Frontal cortex (tissue), 4 donors: Measurements from ENCODE around the gene TEX14. TPM values are rescaled to one million over a fixed set of nuclear protein-coding genes. Genes with fewer than 3 reads are reported as not detected.
A peak's percentile ranks its signal among the peaks of the same experiment; 100 is the strongest.
"Not testable (repeated sequence)": the region's sequence is repeated elsewhere in the genome, so short reads cannot be mapped to it uniquely, and the experiment has no call there.

Experiments used
- DNase-seq, 2 donors: peaks; one replicate each; pipeline ENCODE4 v3.0.0; 2012; ENCODE audit warnings: low spot score in 2 of 2
- FAIRE-seq: peaks from 2 replicates; lab custom pipeline; 2012; peaks lifted over from hg19 to GRCh38; lab: Jason Lieb, UNC
- total RNA-seq: library from RNA; depleted of rRNA; stranded (reverse); fragments of >200 nt; gene quantifications from one replicate; pipeline ENCODE4 v1.2.3, GENCODE V29; 2014
- donor health status: control.
- donor health status: control.
- donor health status: control.

Gene TEX14
- total RNA-seq, 1 donor from 2014 or later, result under 0.01 TPM

DNA sequence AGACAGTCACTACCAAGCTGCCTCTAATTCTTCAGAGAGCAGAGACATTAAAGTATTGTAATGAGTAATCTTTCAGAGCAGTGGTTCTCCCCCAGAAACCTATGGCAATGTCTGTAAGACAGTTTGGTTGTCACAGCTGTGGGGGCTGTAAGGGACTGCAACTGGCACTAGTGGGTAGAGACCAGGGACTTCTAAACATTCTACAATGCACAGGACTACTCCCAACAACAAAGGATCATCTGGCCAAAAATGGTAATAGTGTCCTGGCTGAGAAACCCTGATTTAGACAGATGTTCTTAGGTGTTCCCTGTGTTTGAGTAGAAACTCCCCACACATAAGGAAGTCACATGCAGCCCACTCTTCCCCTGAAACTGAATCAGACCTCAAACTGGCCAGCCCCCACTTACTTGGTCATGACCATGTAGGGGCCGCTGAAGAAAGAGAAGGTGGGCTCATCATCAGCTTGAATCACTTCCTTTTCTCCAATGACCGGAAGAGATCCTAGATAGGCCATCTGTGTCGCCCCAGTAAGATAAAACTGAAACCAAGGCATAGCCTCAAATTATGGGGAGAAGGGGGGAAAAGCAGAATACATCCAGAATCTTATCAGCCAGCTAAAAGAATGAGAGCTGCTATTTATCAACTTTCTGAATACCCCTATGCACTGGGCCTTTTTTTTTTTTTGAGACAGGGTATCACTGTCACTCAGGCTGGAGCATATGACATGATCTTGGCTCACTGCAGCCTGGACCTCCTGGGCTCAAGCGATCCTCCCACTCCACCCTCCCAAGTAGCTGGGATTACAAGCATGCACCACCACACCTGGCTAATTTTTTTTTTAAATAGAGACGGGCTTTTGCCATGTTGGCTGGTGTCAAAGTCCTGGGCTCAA lies 75.8 kb downstream of the TEX14 start:
- FAIRE-seq (no peak), DNase-seq (no peak)

DNA sequence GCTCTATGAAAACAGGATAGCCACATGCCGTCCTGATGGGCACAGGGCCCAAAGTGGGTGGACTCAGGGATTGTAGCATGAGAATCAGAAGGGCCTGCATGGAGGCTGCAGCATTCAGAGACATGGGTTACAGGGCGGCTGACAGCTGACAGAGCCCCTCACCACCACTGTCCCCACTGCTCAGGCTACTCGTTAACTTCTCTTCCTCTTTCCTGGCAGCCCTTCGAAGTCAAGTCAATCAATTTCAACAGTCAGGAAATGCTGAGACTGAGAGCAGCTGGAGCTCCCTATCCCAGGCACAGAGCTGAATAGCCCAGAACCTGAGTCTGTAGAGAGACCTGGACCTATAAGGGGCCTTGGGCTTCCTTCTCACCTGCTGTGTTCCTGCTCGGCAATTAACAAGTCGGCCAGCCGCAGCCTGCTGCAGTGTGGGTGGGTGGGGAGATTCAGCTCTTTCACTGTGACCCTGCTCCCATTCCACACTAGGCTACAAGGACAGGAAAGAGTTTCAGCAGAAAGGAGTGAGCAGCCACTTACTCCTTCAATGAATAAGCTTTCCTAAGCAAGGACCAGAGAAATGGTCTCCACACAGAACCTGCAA lies 76.9 kb downstream of the TEX14 start:
- FAIRE-seq, result no peak
- no peak for DNase-seq

DNA sequence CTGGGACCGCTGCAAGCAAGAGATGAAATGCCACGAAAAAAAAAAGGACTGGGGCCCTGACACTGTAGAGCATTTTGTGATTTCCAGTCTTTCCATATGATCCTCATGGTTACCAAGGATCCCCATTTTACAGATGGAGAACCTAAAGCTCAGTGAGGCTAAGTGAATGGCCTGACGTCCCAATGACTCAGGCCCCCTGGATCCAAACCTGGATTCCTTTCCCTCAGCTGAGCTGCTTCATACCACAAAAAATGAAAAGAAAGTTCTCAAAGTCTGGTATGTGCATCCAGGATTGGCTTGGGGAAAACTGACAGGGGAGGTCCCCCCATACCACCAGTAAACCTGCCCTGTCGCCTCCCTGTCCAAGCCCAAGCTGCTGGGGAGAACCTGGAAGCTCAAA lies 80.5 kb downstream of the TEX14 start:
- FAIRE-seq (no peak), DNase-seq (no peak)

DNA sequence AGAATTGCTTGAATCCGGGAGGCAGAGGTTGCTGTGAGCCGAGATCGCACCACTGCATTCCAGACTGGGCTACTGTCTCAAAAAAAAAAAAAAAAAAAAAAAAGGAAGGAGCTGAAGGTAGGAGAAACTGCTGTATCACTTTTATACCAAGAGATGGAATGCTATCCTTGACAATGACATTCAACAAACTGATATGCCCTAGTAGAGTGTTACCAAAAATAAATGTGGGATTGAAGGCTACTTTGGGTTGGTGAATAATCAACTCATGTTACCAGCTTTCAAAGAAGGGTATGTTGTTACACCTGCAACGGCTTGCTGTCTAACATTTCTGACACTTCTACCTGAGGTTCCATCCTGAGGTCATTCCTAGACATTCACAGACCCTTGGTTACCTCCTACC lies 84.9 kb downstream of the TEX14 start:
- no peak for FAIRE-seq
- DNase-seq, result no peak

DNA sequence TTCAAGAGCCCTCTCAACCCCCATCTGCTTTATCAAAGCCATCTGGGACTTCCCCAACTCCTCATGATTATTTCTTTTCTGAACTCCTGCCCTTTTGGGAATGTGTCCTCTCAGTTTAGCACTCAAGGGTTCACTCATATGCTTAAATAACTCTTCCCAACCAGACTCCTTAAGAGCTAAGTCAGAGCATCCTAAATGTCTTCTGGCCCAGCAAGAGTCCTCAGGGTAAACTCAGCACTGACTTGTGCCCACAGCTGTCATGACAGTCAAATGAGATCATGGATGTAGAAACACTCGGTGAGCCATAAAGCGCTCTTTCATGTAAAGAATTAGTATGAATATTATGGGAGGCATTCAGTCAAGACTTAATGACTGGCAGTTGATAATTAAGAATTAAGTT lies 85.9 kb downstream of the TEX14 start:
- FAIRE-seq (no peak), DNase-seq (no peak)

DNA sequence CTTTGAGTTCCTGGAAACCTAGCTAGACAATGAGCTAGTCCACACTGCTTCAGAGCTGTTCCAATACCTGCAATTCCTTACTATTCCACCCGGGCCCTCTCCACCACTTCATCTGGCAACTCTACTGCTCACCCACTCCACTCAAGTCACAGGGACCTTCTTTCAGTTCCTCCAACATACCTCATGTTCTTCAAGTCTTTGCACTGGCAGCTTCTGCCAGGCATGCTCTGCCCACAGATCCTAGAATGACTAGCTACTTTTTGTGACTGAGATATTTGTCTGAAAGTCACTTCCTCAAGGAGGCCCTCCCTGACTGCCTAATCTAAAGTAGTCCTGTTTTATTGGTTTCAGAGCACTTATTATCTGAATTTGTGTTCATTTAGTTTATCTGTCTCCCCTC lies 86.4 kb downstream of the TEX14 start:
- FAIRE-seq, result no peak
- DNase-seq, result no peak

DNA sequence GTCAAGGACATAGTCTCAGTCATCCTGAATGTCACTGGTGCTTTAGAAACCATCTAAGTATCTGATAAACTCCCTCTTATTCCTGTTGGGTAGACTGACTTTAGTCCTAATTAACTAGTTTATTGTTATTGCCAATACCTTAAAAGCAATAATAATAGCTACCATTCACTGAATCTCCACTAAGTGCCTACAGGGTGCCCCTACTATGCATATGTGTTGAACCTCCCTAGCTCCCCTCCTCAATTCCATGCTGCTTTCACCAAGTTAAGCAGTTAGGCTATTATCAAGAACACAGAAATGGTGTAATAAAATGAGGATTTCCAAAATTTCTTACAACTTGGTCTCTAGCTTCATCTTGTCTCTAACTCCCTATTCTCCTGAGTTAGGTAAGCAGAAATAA lies 89.9 kb downstream of the TEX14 start:
- no peak for DNase-seq
- FAIRE-seq, result no peak

DNA sequence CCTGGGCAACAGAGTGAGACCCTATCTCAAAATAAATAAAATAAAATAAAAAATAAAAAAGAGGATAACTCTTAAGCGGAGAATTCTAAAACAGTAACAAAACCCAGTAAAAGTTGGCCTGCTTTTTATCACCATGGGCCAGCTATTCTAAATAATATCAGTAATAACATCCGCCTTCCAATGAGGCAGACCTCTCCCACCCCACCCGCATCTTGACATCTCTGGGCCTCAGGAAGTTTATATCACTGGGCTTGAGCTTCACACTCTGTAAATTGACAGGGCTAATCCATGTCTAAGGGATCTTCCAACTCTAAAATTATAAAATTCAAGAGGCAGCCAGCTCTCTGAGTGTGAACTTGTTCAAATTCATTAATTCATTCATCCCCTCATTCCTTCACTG lies 94.5 kb downstream of the TEX14 start:
- DNase-seq (no peak), FAIRE-seq (no peak)

DNA sequence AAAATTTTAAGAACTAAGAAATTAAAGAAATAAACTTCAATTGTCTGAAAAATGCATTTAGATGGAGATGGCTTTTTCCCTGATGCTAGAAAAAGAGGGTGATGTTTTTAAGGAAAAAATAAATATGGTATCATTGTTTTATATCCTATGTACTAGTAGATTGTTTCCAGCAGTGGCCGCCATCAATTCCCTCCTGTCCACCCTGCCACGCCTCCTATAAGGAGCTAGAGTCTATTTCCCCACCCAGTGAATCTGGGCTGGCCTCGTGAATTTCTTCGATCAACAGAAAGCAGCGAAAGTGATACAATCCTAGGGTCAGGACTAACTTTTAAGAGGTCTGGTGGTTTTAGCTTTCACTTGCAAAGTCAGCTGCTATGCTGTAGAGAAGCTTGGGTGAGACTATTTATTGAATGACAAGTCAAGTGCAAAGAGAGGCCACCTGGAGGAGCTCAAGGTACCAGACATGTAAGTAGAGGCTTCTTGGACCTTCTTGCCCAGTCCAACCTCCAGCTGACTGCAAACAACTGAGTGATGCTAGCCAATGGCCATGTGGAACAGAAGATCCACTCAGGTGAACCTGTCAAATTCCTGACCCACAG lies 96.6 kb downstream of the TEX14 start:
- FAIRE-seq, result no peak

DNA sequence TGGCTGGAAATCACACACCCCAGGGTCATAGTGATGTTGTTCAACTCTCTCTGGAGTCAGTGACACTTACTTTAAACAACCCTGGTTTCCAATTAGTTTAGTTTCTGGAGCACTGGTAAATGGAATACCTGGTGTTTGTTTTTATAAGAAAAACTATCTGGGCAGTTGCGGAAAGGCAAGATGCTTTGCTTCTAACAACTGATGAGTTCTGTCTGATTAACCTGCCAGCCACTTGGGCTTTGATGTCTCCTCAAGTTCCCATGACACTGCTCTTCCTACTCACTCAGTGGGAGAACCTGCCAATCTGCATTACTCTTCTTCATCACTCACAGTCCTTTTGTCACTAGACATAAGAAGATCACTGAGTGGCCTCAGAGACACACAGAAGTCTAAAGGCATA lies 98.7 kb downstream of the TEX14 start:
- DNase-seq (no peak), FAIRE-seq (no peak)

More for the DNA sequence above, 96.6 kb downstream of the TEX14 start:
- DNase-seq, result no peak

DNA sequence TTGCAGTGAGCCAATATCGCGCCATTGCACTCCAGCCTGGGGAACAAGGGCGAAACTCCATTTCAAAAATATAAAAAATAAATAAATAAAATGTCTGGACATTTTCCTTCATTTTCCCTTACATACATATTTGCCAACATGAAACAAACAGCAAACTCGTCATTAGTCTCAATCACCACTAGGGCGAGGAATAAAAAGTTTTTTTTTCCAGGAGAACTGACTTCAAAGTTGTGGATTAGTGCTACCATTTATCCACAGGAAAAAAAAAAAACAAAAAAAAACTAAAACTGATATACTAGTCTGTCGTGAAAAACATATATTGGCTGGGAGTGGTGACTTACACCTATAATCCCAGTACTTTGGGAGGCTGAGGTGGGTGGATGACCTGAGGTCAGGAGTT lies 100.4 kb downstream of the TEX14 start:
- DNase-seq (no peak), FAIRE-seq (no peak)

DNA sequence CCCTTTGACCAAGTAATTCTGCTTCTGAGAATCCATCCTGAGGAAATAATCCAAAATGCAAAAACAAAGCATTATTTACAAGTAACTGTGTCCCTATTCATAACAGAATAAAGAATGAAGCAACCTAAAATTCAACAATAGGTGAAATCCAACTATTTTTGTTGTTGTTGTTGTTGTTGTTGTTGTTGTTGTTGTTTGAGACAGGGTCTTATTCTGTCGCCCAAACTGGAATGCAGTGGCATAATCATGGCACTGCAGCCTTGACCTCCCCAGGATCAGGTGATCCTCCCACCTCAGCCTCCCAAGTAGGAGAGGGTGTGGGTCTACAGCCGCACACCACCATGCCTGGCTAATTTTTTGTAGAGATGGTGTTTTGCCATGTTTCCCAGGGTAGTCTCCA lies 101.5 kb downstream of the TEX14 start:
- DNase-seq (no peak), FAIRE-seq (no peak)

DNA sequence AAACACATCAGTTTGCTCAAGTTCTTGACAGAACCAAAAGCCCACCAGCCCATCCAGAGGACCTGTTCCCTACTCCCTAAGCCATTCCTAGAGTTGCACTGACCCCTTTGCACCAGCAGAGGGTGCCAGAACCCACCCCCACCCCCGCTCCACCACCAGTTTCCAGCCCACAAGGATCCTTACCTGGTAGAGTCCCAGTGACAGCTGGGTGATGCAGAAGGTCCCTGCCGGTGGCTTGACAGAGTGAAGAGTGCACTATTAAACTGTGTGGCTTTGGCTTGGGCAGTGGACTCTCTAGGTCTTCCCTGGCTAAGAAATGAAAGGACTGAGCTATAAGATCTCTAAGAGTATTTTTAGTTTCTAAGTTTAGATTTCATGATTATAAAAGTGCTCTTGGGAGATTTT lies 104.1 kb downstream of the TEX14 start:
- peak; percentile 12 to 58 for DNase-seq
- no peak for FAIRE-seq

DNA sequence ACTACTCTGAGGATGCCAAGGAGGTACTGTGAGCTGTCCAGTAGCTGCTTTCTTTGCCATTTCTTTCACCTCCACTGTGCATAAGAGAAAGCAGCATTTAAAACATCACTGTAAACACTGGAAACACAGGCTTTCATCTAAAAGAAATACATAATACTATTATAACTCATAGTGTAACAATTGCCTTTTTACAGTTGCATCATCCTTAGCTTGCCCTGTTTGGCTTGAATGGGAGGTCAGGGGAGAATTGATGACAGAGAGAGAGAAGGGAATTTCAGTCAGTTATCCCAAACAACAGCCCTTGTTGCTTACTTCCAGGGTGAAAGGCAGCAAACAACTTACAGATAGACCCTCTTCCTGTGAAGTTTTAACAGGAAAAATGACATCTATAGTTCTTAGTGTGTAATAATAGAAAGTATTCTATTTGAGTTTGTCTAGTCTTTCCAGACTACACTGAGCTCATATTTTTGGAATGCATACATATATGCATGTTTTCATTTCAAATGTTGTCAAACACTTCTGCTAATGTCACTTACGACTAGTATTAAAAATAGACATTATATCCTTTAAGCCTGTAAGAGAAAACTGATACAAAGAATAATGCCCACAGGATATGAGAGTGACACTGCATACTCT lies 105.7 kb downstream of the TEX14 start:
- DNase-seq (no peak), FAIRE-seq (no peak)

DNA sequence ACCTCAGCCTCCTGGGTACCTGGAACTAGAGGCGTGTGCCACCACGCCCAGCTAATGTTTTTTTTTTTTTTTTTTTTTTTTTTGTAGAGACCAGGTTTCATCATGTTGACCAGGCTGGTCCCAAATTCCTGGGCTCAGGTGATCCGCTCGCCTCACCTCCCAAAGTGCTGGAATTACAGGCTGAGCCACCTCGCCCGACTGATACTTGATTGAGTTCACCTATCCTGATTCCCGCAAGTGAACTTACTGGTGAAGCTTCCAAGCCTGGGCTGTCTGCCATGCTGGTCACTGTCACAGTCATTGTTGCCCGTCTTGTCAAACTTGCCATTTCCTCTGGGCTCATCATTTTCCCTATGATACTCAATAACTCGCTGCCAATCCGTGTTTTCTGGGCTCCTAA lies 106.3 kb downstream of the TEX14 start:
- FAIRE-seq, result no peak

DNA sequence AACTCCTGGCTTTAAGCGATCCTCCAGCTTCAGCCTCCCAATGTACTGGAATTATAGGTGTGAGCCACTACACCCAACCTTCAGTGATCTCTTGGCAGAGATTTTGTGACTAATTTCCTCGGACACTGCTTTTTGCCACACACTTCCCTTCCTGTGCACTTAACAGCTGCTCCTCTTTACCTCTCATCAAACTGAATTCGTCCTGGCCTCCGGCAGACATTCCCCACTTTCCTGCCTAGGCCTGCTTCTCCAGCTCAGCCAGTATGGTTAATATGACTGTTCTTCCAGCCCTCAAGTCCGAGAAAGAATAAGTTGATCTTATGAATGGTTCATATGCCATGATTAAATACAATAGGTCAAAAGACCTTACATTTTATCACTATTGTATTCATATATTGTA lies 108.4 kb downstream of the TEX14 start:
- FAIRE-seq (no peak), DNase-seq (no peak)

More for the DNA sequence above, 106.3 kb downstream of the TEX14 start:
- DNase-seq, result no peak

DNA sequence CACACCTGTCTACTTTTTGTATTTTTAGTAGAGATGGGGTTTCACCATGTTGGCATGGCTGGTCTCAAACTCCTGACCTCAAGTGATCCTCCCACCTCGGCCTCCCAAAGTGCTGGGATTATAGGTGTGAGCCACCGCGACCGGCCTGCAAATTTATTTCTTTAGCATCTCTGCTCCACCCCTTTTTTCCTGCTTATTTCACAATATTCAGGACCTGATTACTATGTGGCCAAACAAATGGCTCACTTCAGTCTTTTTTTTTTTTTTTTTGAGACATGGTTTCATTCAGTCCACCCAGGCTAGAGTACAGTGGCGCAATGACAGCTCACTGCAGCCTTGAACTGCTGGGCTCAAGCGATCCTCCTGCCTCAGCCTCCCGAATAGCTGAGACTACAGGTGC lies 109.1 kb downstream of the TEX14 start:
- DNase-seq, FAIRE-seq: not testable (repeated sequence)

DNA sequence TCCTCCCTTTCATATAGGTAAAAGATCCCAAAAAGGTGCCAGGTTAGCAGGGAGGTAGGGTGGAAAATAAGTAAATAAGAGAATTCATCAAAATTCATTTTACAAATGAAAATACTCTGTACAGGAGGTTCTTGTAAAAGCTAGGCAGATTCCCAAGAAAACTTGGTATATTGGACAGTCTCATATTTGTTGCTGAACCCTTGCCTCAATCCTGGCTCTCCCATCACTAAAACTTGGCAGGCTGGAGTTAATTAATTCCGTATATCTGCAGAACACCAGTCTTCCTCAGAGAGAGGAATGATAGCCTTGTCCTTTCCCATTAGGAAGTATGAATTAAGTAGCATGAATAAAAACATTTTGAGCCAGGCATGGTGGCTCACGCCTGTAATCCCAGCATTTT lies 111.2 kb downstream of the TEX14 start:
- DNase-seq (no peak), FAIRE-seq (no peak)

DNA sequence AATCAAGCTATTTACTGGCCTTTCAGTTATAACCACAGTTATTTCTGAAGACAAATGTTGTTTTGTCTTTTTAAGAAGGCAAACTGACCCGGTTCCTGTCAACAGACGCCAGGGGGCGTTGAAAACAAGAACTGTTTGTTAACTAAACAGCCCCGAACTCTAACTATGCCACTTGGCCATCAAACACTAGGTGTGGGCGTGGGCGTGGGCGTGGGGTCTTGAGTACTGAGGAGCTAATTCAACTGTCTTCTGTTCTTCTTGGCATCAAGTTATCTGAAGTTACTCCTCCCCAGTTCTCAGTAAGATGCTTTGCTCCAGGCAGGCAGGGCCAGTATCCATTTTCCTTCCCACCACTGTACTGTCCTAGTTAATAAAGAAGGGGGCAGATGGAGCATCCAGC lies 114.1 kb downstream of the TEX14 start:
- FAIRE-seq (peak; percentile 88), DNase-seq (peak; percentile 21 to 37)

DNA sequence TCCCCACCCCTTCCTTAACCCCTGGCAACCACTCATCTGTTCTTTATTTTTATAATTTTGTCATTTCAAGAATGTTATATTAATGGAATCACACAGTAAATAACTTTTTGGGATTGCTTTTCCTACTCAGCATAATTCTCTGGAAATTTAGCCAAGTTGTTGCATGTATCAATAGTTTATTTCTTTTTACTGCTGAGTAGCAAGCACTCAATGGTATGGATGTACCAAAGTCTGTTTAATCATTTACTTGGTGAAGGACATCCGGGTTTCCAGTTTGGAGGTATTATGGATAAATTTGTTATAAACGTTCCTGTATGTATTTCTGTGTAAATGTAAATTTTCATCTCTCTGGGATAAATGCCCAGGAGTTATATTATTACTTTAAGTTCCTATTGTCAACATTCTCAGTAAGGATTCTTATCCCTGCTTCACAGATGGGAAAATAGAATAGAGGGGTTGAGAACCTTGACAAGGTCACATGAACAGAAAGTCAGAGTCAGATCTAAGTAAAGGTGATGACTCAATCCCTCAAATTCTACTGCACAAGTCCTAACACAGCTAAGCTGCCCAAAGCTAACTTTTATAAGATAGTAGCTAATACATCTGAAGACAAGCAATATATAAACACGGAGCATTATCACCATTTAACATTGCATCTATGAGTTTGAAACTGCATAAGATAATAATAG lies 115.0 kb downstream of the TEX14 start:
- FAIRE-seq (no peak), DNase-seq (no peak)
